D341Med (cell line): ENCODE measurements around the gene CHMP3.
A peak's percentile ranks its signal among the peaks of the same experiment; 100 is the strongest.
"Not testable (repeated sequence)": the region's sequence is repeated elsewhere in the genome, so short reads cannot be mapped to it uniquely, and the experiment has no call there.

Source experiments
- DNase-seq: peaks from one replicate; pipeline ENCODE4 v3.0.0; 2012; ENCODE audit warnings: low spot score

The CHMP3 gene

GRCh38 chr2:86549440-86549839 lies 13.8 kb downstream of the CHMP3 start:
- not testable (repeated sequence) for DNase-seq

DNA sequence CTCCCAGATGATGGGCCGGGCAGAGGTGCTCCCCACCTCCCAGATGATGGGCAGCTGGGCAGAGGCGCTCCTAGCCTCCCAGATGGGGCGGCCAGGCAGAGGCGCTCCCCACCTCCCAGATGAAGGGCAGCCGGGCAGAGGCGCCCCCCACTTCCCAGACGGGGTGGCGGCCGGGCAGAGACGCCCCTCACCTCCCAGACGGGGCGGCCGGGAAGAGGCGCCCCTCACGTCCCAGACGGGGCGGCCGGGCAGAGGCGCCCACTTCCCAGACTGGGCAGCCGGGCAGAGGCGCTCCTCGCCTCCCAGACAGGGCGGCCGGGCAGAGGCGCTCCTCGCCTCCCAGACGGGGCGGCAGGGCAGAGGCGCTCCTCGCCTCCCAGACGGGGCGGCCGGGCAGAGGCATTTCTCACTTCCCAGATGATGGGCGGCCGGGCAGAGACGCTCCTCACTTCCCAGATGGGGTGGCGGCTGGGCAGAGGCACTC lies 14.3 kb downstream of the CHMP3 start:
- not testable (repeated sequence) for DNase-seq

DNA sequence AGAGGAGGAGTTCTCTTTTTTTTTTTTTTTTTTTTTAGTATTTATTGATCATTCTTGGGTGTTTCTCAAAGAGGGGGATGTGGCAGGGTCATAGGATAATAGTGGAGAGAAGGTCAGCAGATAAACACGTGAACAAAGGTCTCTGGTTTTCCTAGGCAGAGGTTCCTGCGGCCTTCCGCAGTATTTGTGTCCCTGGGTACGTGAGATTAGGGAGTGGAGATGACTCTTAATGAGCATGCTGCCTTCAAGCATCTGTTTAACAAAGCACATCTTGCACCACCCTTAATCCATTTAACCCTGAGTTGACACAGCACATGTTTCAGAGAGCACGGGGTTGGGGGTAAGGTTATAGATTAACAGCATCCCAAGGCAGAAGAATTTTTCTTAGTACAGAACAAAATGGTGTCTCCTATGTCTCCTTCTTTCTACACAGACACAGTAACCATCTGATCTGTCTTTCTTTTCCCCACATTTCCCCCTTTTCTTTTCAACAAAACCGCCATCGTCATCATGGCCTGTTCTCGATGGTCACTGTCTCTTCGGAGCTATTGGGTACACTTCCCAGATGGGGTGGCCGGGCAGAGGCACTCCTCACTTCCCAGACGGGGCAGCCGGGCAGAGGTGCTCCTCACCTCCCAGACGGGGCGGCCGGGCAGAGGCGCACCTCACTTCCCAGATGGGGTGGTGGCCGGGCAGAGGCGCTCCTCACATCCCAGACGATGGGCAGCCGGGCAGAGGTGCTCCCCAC lies 14.9 kb downstream of the CHMP3 start:
- DNase-seq, result not testable (repeated sequence)

GRCh38 chr2:86545296-86545924 lies 17.8 kb downstream of the CHMP3 start:
- not testable (repeated sequence) for DNase-seq

GRCh38 chr2:86544278-86545099 lies 18.8 kb downstream of the CHMP3 start:
- DNase-seq, result not testable (repeated sequence)

- DNase-seq, result no peak
Observed at GRCh38 chr2:86543793-86544192, 19.4 kb downstream of the CHMP3 start.

GRCh38 chr2:86543335-86543734 lies 19.9 kb downstream of the CHMP3 start:
- no peak for DNase-seq

DNA sequence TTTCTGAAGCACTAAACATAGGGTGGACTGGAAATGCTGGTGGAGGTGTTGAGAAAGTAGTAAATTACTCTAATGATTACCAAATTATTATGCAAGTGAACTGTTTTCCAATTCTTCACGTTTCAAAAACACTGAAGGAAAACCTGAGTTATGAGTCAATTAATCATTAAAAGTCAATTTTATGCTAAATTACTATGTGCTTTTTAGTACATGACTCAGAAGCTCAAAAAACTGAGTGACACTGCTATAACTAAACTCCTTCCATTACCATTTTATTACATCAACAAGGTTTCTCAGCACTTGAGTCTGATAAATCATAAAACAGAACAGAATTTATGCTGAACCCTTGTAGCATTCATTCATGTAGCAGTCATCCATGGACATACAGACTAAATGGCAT lies 20.4 kb downstream of the CHMP3 start:
- no peak for DNase-seq

DNA sequence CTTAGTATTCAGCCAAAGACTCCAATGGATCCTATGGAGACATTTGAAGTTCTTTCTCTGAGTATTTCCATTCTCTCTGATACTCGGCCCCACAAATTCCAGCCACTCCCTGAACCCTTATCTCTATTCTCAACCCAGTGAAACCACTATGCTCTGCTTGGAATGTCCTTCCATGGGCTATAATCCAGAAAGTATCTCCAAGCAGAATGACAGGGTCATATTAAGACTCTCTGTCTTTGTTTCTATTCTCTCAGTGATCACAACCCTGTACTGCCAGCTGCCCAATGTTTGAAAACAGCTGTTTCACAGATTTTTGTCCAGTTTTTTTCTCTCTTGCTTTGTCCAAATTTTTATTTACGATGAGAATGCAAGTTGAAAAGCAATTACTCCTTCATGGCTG lies 21.9 kb downstream of the CHMP3 start:
- no peak for DNase-seq

DNA sequence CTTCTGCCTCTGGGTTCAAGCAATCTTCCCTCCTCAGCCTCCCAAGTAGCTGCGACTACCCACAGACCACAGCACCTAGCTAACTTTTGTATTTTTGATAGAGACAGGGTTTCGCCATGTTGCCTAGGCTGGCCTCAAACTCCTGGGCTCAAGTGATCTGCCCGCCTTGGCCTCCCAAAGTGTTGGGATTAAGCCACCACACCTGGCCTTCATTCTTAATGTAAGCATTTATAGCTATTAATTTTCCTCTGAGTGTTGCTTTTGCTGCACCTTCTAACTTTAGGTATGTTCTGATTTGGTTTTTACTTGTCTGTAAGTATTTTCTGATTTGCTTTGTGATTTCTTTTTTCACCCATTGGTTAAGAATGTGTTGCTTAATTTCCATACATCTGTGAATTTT lies 29.7 kb downstream of the CHMP3 start:
- DNase-seq, result no peak

DNA sequence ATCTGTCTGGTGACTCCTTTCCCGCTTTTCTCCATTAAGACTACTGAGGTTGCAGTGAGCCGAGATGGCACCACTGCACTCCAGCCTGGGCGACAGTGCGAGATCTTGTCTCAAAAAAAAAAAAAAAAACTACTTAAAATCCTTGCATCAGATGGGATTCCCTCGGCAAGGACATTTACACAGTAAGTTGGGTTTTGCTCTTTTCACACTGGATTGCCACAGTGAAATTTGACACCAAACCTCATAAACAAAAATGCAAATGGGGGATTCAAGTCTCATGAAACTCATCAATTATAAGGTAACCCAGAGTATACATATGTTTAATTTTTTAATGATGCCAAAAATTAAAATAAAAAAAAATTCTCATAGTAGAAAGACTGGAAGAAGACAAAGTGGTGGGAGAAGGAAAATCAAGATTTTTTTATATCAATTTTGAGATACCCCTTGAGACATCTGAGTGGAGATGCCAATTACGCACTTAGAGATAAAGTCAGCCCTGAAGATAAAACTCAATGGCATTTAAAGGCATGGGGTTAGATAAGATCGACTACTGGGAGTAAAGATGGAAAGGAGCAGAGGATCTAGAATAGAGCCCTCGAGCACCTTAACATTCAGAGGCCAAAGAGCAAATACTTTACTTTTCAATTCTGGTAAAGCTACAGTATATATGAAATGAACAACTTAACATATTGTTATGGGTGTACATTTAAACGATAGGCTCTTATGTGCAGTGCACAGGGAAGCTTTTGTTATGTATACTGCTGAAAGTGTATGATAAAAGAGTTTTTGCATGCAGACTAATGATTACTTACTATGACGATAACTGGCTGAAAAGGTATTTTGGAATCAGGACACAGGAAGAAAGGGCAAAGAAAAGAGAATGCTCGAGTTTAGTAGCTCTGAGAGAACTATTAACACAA lies 37.6 kb downstream of the CHMP3 start:
- no peak for DNase-seq

DNA sequence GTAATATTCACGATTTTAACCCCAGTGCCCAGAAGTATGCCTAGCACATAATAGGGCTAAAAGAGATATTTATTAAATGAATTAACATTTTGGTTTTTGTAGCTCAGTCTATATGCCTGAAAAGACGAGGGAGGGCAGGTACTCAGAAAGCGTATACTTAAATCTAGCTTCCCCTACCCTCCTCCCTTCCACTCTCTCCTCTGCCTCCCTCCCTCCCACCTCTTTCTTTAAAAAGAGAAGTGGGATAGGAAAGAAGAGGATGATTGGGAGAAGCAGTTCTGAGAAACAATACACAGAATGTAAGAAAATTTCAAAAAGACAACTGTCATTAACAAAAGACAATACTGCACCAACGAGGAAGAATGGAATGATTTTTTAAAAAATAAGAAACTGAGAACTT lies 39.8 kb downstream of the CHMP3 start:
- no peak for DNase-seq

DNA sequence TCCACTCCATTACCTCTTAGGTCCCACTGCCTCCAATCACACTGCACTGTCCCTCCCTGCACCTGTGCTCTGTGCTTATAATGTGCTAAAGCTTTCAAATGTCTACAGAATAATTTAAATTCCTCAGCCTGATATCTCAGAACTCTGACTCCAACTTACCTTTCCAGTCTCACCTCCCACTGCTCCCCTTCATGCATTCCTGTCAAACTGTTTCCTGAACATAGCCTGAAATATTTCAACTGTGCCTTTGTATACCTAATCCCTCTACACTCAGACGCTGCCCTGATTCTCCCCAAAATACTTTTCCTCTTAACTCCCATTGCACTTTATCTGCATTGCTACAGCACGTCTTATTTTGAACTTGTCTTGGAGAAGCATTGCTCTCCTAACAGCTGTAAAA lies 40.5 kb downstream of the CHMP3 start:
- no peak for DNase-seq

DNA sequence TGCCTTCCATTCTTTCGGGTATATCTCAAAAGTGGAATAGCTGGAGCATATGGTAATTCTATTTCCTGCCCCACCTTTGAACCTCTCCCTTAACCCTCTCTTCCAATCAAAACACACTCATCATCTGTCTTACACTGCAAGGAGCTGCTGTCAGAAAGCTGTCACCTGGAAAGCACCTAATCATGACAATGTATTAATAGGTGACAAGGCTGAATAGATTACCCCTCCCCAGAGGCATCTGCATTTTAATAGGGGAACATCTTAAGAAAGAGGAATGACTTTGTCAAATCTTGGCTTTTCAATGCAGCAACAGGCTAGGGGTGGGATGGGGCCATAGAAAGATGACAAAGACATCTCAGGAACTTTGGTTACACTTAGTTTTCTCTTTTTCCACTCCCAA lies 41.3 kb downstream of the CHMP3 start:
- DNase-seq, result no peak

GRCh38 chr2:86520153-86520552 lies 43.1 kb downstream of the CHMP3 start:
- no peak for DNase-seq

GRCh38 chr2:86519349-86519748 lies 43.9 kb downstream of the CHMP3 start:
- no peak for DNase-seq

- DNase-seq, result peak; percentile 47
Observed at GRCh38 chr2:86518481-86518880, 44.8 kb downstream of the CHMP3 start.

- no peak for DNase-seq
Observed at GRCh38 chr2:86513948-86514660, 49.1 kb downstream of the CHMP3 start.

- no peak for DNase-seq
Observed at GRCh38 chr2:86512892-86513291, 50.4 kb downstream of the CHMP3 start.

GRCh38 chr2:86512034-86512433 lies 51.2 kb downstream of the CHMP3 start:
- no peak for DNase-seq

GRCh38 chr2:86510436-86510933 lies 52.8 kb downstream of the CHMP3 start:
- no peak for DNase-seq
